Measurements from ENCODE around the gene SUN1.

DNA sequence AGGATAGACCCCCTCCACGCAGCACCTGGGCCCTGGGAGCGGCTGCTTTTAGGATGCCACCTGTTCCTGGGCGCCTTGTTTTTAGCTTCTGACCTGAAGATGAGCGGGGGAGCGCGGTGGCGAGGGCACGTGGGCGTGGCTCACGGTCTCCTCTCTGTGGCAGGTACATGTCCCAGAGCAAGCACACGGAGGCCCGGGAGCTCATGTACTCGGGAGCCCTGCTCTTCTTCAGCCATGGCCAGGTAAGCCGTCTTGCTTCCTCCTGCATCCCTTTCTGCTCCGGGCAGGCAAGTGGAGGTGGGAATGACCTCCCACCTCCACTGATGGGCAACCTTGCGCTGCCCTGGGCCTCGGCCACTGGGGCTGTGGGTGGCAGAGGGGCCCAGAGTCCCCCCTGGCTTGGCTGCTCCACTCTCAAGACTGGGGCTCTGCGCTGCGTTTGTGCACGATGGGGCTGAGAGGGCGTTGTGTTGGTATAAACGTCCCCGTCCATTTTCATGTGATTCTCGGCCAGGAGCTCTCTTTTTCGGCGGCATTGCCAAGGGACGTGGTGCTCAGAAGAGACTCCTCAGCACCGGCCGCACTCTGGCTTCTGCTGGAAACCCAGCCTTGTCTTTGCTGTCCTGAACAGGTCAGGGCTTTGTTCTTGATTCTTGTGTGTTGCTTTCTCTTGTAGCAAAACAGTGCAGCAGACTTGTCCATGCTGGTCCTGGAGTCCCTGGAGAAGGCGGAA, 53.8 kb downstream of the SUN1 start:
- TF ChIP-seq EZH2 (IDR thresholded peaks at IDR 0.05) (no peak), POLR2A (IDR thresholded peaks at IDR 0.05; ENCODE audit: borderline replicate concordance, extremely low read depth, insufficient read depth, insufficient read length) (no peak), JUND (IDR thresholded peaks at IDR 0.05) (no peak)
- TF ChIP-seq, protein P1, sequence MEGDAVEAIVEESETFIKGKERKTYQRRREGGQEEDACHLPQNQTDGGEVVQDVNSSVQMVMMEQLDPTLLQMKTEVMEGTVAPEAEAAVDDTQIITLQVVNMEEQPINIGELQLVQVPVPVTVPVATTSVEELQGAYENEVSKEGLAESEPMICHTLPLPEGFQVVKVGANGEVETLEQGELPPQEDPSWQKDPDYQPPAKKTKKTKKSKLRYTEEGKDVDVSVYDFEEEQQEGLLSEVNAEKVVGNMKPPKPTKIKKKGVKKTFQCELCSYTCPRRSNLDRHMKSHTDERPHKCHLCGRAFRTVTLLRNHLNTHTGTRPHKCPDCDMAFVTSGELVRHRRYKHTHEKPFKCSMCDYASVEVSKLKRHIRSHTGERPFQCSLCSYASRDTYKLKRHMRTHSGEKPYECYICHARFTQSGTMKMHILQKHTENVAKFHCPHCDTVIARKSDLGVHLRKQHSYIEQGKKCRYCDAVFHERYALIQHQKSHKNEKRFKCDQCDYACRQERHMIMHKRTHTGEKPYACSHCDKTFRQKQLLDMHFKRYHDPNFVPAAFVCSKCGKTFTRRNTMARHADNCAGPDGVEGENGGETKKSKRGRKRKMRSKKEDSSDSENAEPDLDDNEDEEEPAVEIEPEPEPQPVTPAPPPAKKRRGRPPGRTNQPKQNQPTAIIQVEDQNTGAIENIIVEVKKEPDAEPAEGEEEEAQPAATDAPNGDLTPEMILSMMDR (IDR thresholded peaks at IDR 0.05 in 2 of 3, conservative IDR thresholded peaks at IDR 0.05 in 1 of 3; ENCODE audit: borderline replicate concordance in 1 of 3, insufficient read depth in 1 of 3, low read depth in 2 of 3, low read length in 2 of 3): no peak
- TF ChIP-seq, protein P2, sequence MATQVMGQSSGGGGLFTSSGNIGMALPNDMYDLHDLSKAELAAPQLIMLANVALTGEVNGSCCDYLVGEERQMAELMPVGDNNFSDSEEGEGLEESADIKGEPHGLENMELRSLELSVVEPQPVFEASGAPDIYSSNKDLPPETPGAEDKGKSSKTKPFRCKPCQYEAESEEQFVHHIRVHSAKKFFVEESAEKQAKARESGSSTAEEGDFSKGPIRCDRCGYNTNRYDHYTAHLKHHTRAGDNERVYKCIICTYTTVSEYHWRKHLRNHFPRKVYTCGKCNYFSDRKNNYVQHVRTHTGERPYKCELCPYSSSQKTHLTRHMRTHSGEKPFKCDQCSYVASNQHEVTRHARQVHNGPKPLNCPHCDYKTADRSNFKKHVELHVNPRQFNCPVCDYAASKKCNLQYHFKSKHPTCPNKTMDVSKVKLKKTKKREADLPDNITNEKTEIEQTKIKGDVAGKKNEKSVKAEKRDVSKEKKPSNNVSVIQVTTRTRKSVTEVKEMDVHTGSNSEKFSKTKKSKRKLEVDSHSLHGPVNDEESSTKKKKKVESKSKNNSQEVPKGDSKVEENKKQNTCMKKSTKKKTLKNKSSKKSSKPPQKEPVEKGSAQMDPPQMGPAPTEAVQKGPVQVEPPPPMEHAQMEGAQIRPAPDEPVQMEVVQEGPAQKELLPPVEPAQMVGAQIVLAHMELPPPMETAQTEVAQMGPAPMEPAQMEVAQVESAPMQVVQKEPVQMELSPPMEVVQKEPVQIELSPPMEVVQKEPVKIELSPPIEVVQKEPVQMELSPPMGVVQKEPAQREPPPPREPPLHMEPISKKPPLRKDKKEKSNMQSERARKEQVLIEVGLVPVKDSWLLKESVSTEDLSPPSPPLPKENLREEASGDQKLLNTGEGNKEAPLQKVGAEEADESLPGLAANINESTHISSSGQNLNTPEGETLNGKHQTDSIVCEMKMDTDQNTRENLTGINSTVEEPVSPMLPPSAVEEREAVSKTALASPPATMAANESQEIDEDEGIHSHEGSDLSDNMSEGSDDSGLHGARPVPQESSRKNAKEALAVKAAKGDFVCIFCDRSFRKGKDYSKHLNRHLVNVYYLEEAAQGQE (IDR thresholded peaks at IDR 0.05; ENCODE audit: low read depth): no peak
